ENCODE measurements around the gene TDRD5. TPM values are rescaled to one million over a fixed set of nuclear protein-coding genes. Genes with fewer than 3 reads are reported as not detected.

Gene TDRD5
- total RNA-seq, 1 experiment from 2014 or later = 0.66 TPM

GRCh38 chr1:179728271-179728670 lies 136.6 kb downstream of the TDRD5 start:
- TF ChIP-seq ZNF263 (CRISPR knock-in tag; IDR thresholded peaks at IDR 0.05; ENCODE audit: low read depth) (no peak), FOXP1 (CRISPR knock-in tag; IDR thresholded peaks at IDR 0.05; ENCODE audit: borderline replicate concordance) (no peak), KAT7 (CRISPR knock-in tag; IDR thresholded peaks at IDR 0.05; ENCODE audit: borderline replicate concordance) (no peak), ELF4 (CRISPR knock-in tag; IDR thresholded peaks at IDR 0.05; ENCODE audit: low read depth) (no peak), MXD4 (CRISPR knock-in tag; IDR thresholded peaks at IDR 0.05; ENCODE audit: borderline replicate concordance) (no peak), NR3C1 (CRISPR knock-in tag; conservative IDR thresholded peaks at IDR 0.05; ENCODE audit: low read depth) (no peak), GABPB1 (CRISPR knock-in tag; IDR thresholded peaks at IDR 0.05) (no peak), E2F4 (CRISPR knock-in tag; IDR thresholded peaks at IDR 0.05; ENCODE audit: borderline replicate concordance, low read depth) (no peak), ZNF423 (CRISPR knock-in tag; IDR thresholded peaks at IDR 0.05) (no peak), GTF2I (CRISPR knock-in tag; conservative IDR thresholded peaks at IDR 0.05) (no peak), ETV6 (CRISPR knock-in tag; IDR thresholded peaks at IDR 0.05) (no peak), IRF1 (CRISPR knock-in tag; IDR thresholded peaks at IDR 0.05) (no peak), ZNF416 (CRISPR knock-in tag; IDR thresholded peaks at IDR 0.05) (no peak), ZNF671 (CRISPR knock-in tag; IDR thresholded peaks at IDR 0.05) (no peak), FOXK1 (CRISPR knock-in tag; IDR thresholded peaks at IDR 0.05) (no peak), ZNF512 (CRISPR knock-in tag; IDR thresholded peaks at IDR 0.05; ENCODE audit: borderline replicate concordance) (no peak), USF1 (CRISPR knock-in tag; IDR thresholded peaks at IDR 0.05) (no peak), CBFB (CRISPR knock-in tag; IDR thresholded peaks at IDR 0.05; ENCODE audit: low read depth) (no peak), ZNF425 (CRISPR knock-in tag; conservative IDR thresholded peaks at IDR 0.05) (no peak)
- ChIA-PET POLR2A (no interaction called here), CTCF (interaction anchor here (1.6 to 8.5 kb wide), 3 partner anchors 22 to 86 kb away, joined by 7 to 63 read pairs (median 19); no protein-coding TSS in a partner anchor)
- Mint-ChIP-seq H3K36me3 (no peaks in the 10 kb centered on the region), H3K27ac (no peak overlapping the region), H3K9me3 (no peaks in the 10 kb centered on the region), H3K4me1 (no peaks in the 10 kb centered on the region), H3K27me3 (ENCODE audit: low read depth) (no peaks in the 10 kb centered on the region), H3K4me3 (no peak overlapping the region)
- DNase-seq (ENCODE audit: low spot score) (no peak), ATAC-seq (no peak)

GRCh38 chr1:179729881-179730280 lies 138.2 kb downstream of the TDRD5 start:
- H3K9me3 Mint-ChIP-seq = no peaks in the 10 kb centered on the region
- no peak for ATAC-seq
- TF ChIP-seq ATF2 (CRISPR knock-in tag; IDR thresholded peaks at IDR 0.05; ENCODE audit: borderline replicate concordance, low read depth) (no peak), MYBL2 (CRISPR knock-in tag; IDR thresholded peaks at IDR 0.05) (no peak), RORB (CRISPR knock-in tag; IDR thresholded peaks at IDR 0.05) (no peak), TEAD4 (CRISPR knock-in tag; IDR thresholded peaks at IDR 0.05) (no peak), ARID4B (CRISPR knock-in tag; IDR thresholded peaks at IDR 0.05; ENCODE audit: borderline replicate concordance) (no peak), GRHL2 (CRISPR knock-in tag; IDR thresholded peaks at IDR 0.05; ENCODE audit: insufficient replicate concordance, severe bottlenecking) (no peak)

More at GRCh38 chr1:179729881-179730280, 138.2 kb downstream of the TDRD5 start:
- H3K4me3 Mint-ChIP-seq = no peak overlapping the region
- POLR2A ChIA-PET = no interaction called here
- no peaks in the 10 kb centered on the region for H3K4me1 Mint-ChIP-seq
- no peak for DNase-seq (ENCODE audit: low spot score)
- H3K36me3 Mint-ChIP-seq = no peaks in the 10 kb centered on the region
- no peak overlapping the region for H3K27ac Mint-ChIP-seq
- H3K27me3 Mint-ChIP-seq (ENCODE audit: low read depth) = no peaks in the 10 kb centered on the region
- CTCF ChIA-PET = interaction anchor here (0.9 to 8.5 kb wide), 4 partner anchors 24 to 438 kb away, joined by 3 to 63 read pairs (median 13); no protein-coding TSS in a partner anchor

Data from WTC11 (cell line).